Mucosa of descending colon (tissue), 3 donors: ENCODE data around the gene FABP3. TPM values are rescaled to one million over a fixed set of nuclear protein-coding genes. Genes with fewer than 3 reads are reported as not detected.

ENCODE experiments used
- ATAC-seq: fragments of 200-7000 bp; cut with Tn5 transposase; one replicate; pipeline ENCODE4 v1.9.1; 2020; ENCODE audit warnings: mild to moderate bottlenecking, moderate library complexity
- DNase-seq, 3 donors: peaks; one replicate each; pipeline ENCODE4 v3.0.0-alpha.2; 2020
- H3K36me3 ChIP-seq: fragments of 200-600 bp; one replicate; pipeline ENCODE4 v1.8.0; 2021; ENCODE audit warnings: low read depth, mild to moderate bottlenecking
- H3K4me1 ChIP-seq: fragments of 200-600 bp; one replicate; pipeline ENCODE4 v1.8.0; 2021; ENCODE audit warnings: low read depth, mild to moderate bottlenecking
- H3K4me3 ChIP-seq: fragments of 200-600 bp; one replicate; pipeline ENCODE4 v1.8.0; 2021; ENCODE audit warnings: mild to moderate bottlenecking
- H3K9me3 ChIP-seq: fragments of 200-600 bp; one replicate; pipeline ENCODE4 v1.8.0; 2021; ENCODE audit warnings: mild to moderate bottlenecking
- intact Hi-C, 2 donors: fragments of 100-400 bp; cut with DNase I in 1 of 2; cut with micrococcal nuclease in 1 of 2; formaldehyde crosslinking; loops; one replicate each; pipeline versions ENCODE4 v1.11.0 to v1.11.1; 2022; cut with DNase I, micrococcal nuclease
- total RNA-seq, 3 donors: library from RNA; stranded (reverse); fragmentation: NEBNext Ultra II Directional in 2 of 3; extraction: Animal tissue kit (Norgen Biotek cat#: 25700) in 2 of 3; gene quantifications; one replicate each; pipeline versions ENCODE4 v1.2.1 to v1.2.4, GENCODE V29; 2021 to 2023
- TF ChIP-seq, protein P1 (sequence below): fragments of 200-600 bp; IDR thresholded peaks from one replicate; pipeline ENCODE4 v1.8.0; 2022; ENCODE audit warnings: antibody characterized with exemption, mild to moderate bottlenecking
- donor health status: DM: no; HTN: no; CAD: no; lungs with moderate emphysema.
- donor health status: DM: no; HTN: no; CAD: no.
- donor health status: DM: no; HTN: yes; CAD: no.

FABP3 gene
- total RNA-seq, 3 donors from 2014 or later: 5.6 to 7.8 (median 7.1) TPM

DNA sequence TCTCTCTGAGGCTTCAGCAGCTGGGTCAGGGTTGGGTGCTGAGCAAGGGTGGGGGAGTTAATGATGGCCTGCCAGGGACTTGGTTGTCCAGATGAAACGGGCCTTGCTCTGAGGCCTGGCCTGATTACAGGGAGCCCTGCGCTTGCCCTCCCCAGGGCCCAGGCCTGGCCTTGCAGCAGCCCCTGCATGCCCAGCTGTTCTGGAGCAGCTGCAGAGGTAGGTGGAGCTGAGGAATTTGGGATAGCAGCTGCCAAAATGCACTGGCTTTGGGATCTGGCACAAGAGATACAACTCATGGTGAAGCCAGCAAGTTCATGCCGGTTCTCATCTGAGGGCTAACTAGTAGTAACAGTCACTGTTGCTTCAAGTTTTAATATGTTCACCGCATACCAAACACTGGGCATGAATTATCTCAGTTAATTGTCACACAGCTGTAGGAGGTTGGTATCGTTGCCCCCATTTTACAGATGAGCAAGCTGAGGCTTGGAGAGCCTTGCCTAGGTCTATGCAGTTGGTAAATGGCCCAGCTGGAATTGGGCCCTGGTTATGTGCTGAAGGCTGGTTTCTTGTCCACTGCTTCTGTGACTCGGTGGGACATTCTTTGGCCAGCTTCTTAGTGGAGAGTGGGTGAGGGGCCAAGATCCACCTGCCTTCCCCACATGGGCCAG, 32.8 kb upstream of the FABP3 start:
- Histone ChIP-seq H3K4me1 (no peaks in the 10 kb centered on the region), H3K9me3 (no peaks in the 10 kb centered on the region), H3K36me3 (no peaks in the 10 kb centered on the region), H3K4me3 (no peak overlapping the region)
- TF ChIP-seq, protein P1, sequence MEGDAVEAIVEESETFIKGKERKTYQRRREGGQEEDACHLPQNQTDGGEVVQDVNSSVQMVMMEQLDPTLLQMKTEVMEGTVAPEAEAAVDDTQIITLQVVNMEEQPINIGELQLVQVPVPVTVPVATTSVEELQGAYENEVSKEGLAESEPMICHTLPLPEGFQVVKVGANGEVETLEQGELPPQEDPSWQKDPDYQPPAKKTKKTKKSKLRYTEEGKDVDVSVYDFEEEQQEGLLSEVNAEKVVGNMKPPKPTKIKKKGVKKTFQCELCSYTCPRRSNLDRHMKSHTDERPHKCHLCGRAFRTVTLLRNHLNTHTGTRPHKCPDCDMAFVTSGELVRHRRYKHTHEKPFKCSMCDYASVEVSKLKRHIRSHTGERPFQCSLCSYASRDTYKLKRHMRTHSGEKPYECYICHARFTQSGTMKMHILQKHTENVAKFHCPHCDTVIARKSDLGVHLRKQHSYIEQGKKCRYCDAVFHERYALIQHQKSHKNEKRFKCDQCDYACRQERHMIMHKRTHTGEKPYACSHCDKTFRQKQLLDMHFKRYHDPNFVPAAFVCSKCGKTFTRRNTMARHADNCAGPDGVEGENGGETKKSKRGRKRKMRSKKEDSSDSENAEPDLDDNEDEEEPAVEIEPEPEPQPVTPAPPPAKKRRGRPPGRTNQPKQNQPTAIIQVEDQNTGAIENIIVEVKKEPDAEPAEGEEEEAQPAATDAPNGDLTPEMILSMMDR: no peak
- intact Hi-C loops: no loop called here
- ATAC-seq: no peak
- no peak for DNase-seq

DNA sequence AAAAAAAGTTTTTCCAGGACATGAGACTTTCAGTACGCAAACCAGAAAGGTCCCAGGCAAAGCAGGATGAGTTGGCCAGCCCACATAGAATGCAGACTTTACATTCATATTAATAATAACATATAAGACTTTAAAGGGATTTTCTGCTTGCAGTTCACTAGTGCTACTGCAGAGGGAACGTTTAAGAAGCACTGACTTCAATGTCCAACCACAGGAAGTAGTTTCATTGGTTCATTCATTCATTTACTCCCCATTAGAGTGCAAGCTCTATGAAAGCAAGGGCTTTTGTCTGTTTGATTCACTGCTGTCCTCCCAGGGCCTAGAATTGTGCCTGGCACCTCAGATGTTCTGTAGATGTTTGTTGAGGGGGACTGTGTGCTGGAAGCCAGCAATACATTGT, 28.4 kb upstream of the FABP3 start:
- TF ChIP-seq, protein P1: no peak
- ATAC-seq: no peak
- H3K4me3 ChIP-seq: no peak overlapping the region
- H3K9me3 ChIP-seq: no peaks in the 10 kb centered on the region
- intact Hi-C loops: no loop called here
- H3K36me3 ChIP-seq: no peaks in the 10 kb centered on the region
- H3K4me1 ChIP-seq: no peaks in the 10 kb centered on the region
- no peak for DNase-seq

DNA sequence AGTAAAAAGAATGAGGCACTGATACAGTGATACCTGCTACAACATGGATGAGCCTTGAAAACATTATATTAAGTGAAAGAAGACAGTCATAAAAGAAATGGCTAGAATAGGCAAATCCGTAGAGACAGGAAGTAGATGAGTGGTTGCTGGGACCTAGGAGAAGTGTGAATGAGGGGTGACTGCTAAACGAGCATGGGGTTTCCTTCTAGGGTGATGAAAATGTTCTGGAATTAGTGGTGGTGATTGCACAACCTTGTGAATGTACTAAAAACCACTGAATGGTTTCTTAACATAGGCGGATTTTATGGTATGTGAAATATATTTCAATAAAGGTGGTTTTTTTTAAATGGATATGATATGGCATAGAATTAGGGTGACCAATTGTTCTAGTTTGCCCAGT, 27.5 kb upstream of the FABP3 start:
- no peak for ATAC-seq
- no peak for DNase-seq
- intact Hi-C loops: no loop called here
- Histone ChIP-seq H3K9me3 (no peaks in the 10 kb centered on the region), H3K36me3 (no peaks in the 10 kb centered on the region), H3K4me3 (no peak overlapping the region), H3K4me1 (no peaks in the 10 kb centered on the region)
- TF ChIP-seq, protein P1: no peak

DNA sequence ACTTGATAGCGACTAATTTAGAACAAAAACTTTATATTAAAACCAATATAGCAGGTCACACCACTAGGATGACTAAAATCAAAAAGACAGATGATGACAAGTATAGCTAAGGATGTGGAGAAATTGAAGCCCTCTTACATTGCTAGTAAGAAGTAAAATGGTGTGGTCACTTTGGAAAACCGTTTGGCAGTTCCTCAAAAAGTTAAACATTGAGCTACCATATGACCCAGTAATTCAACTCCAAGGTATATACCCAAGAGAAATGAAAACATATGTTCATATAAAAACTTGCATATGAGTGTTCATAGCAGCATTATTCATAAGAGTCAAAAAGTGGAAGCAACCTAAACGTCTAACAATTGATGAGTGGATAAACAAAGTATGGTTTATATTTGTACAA, 27.1 kb upstream of the FABP3 start:
- ATAC-seq (no peak), DNase-seq (no peak)
- Histone ChIP-seq H3K9me3 (no peaks in the 10 kb centered on the region), H3K36me3 (no peaks in the 10 kb centered on the region), H3K4me3 (no peak overlapping the region), H3K4me1 (no peaks in the 10 kb centered on the region)
- TF ChIP-seq, protein P1: no peak
- intact Hi-C loops: no loop called here

- intact Hi-C loops: no loop called here
- TF ChIP-seq, protein P1: no peak
Measured at GRCh38 chr1:31398246-31398645, 25.4 kb upstream of the FABP3 start.

More at GRCh38 chr1:31398246-31398645, 25.4 kb upstream of the FABP3 start:
- no peaks in the 10 kb centered on the region for H3K36me3 ChIP-seq
- no peaks in the 10 kb centered on the region for H3K9me3 ChIP-seq
- no peak for DNase-seq
- H3K4me3 ChIP-seq: no peak overlapping the region
- H3K4me1 ChIP-seq: no peaks in the 10 kb centered on the region
- ATAC-seq: no peak
